KMS-11 (cell line): ENCODE results near the gene GPR21.
A peak's percentile ranks its signal among the peaks of the same experiment; 100 is the strongest.

Experiments used
- H2AFZ ChIP-seq: fragments of 200-600 bp; sonication (generic); 2 replicates; pipeline ENCODE4 v1.6.1; 2016; ENCODE audit warnings: antibody characterized with exemption, mixed run types, low read depth
- H3K27ac ChIP-seq: fragments of 200-600 bp; sonication (generic); 2 replicates; pipeline ENCODE4 v1.6.1; 2016; ENCODE audit warnings: mild to moderate bottlenecking, mixed run types
- H3K27me3 ChIP-seq: fragments of 200-600 bp; sonication (generic); 2 replicates; pipeline ENCODE4 v1.6.1; 2017; ENCODE audit warnings: mild to moderate bottlenecking, low read depth, mixed run types, moderate library complexity; ENCODE audit not compliant: insufficient read depth
- H3K36me3 ChIP-seq: fragments of 200-600 bp; sonication (generic); 2 replicates; pipeline ENCODE4 v1.6.1; 2017; ENCODE audit warnings: mild to moderate bottlenecking, mixed run types; ENCODE audit not compliant: insufficient read depth
- H3K4me1 ChIP-seq: fragments of 200-600 bp; sonication (generic); 2 replicates; pipeline ENCODE4 v1.6.1; 2016; ENCODE audit warnings: mild to moderate bottlenecking, low read depth, mixed run types; ENCODE audit not compliant: poor library complexity, severe bottlenecking
- H3K4me2 ChIP-seq: fragments of 200-600 bp; sonication (generic); 2 replicates; pipeline ENCODE4 v1.7.0; 2016; ENCODE audit warnings: mild to moderate bottlenecking, mixed run types
- H3K4me3 ChIP-seq: fragments of 200-600 bp; sonication (generic); IDR thresholded peaks from 2 replicates; pipeline ENCODE4 v1.6.1; 2017; ENCODE audit warnings: low read depth, low read length, mixed read lengths; ENCODE audit not compliant: insufficient read depth
- H3K79me2 ChIP-seq: fragments of 200-600 bp; sonication (generic); 2 replicates; pipeline ENCODE4 v1.6.1; 2016; ENCODE audit warnings: low read depth, mixed run types; ENCODE audit not compliant: insufficient read depth
- H3K9ac ChIP-seq: fragments of 200-600 bp; sonication (generic); 2 replicates; pipeline ENCODE4 v1.6.1; 2016; ENCODE audit warnings: mild to moderate bottlenecking, mixed run types
- H4K20me1 ChIP-seq: fragments of 200-600 bp; sonication (generic); 2 replicates; pipeline ENCODE4 v1.6.1; 2016; ENCODE audit warnings: mild to moderate bottlenecking, mixed run types; ENCODE audit not compliant: insufficient read depth
- CTCF ChIP-seq: fragments of 200-600 bp; sonication (generic); conservative IDR thresholded peaks from 2 replicates; pipeline ENCODE4 v1.6.1; 2017; ENCODE audit warnings: low read depth, mild to moderate bottlenecking, antibody characterized with exemption, low read length, moderate library complexity, mixed read lengths

Gene GPR21

GRCh38 chr9:122991370-122991830 lies 42.1 kb upstream of the GPR21 start:
- Histone ChIP-seq H3K36me3 (no peaks in the 10 kb centered on the region), H3K79me2 (no peaks in the 10 kb centered on the region), H3K27me3 (no peaks in the 10 kb centered on the region), H4K20me1 (no peaks in the 10 kb centered on the region; the same call in 1 of the 2 replicates), H3K4me1 (peaks cover 32% of the 10 kb centered on the region), H3K9ac (no peak overlapping the region), H2AFZ (no peak overlapping the region), H3K27ac (no peak overlapping the region), H3K4me2 (no peak overlapping the region), H3K4me3 (no peak overlapping the region)
- peak; percentile 65; the same call in 1 of the 2 replicates for TF ChIP-seq CTCF

GRCh38 chr9:122996586-122996985 lies 36.9 kb upstream of the GPR21 start:
- TF ChIP-seq CTCF = no peak
- no peak overlapping the region for H2AFZ ChIP-seq
- H3K36me3 ChIP-seq = 0 out of 2 replicates have a peak, but pooled peaks cover 2% of the 10 kb centered on the region

GRCh38 chr9:122998448-122998847 lies 35.0 kb upstream of the GPR21 start:
- no peaks in the 10 kb centered on the region for H3K79me2 ChIP-seq
- H3K9ac ChIP-seq = no peak overlapping the region
- H3K27me3 ChIP-seq = no peaks in the 10 kb centered on the region
- H3K4me2 ChIP-seq = no peak overlapping the region
- H3K4me1 ChIP-seq = no peaks in the 10 kb centered on the region
- H4K20me1 ChIP-seq = no peaks in the 10 kb centered on the region
- 0 out of 2 replicates have a peak, but pooled peaks cover 2% of the 10 kb centered on the region for H3K36me3 ChIP-seq
- H3K27ac ChIP-seq = no peak overlapping the region
- no peak for TF ChIP-seq CTCF
- H3K4me3 ChIP-seq = no peak overlapping the region
- H2AFZ ChIP-seq = no peak overlapping the region

More at GRCh38 chr9:122996586-122996985, 36.9 kb upstream of the GPR21 start:
- no peak overlapping the region for H3K9ac ChIP-seq
- no peak overlapping the region for H3K4me3 ChIP-seq
- no peak overlapping the region for H3K4me2 ChIP-seq
- H3K27ac ChIP-seq = no peak overlapping the region
- H4K20me1 ChIP-seq = no peaks in the 10 kb centered on the region; the same call in 1 of the 2 replicates
- H3K4me1 ChIP-seq = peaks cover 1% of the 10 kb centered on the region
- no peaks in the 10 kb centered on the region for H3K79me2 ChIP-seq
- no peaks in the 10 kb centered on the region for H3K27me3 ChIP-seq

GRCh38 chr9:123000371-123001068 lies 32.9 kb upstream of the GPR21 start:
- Histone ChIP-seq H2AFZ (no peak overlapping the region), H3K36me3 (0 out of 2 replicates have a peak, but pooled peaks cover 2% of the 10 kb centered on the region), H3K4me2 (no peak overlapping the region), H3K4me3 (no peak overlapping the region), H3K9ac (no peak overlapping the region), H3K79me2 (no peaks in the 10 kb centered on the region), H3K4me1 (no peaks in the 10 kb centered on the region), H3K27me3 (no peaks in the 10 kb centered on the region), H3K27ac (no peak overlapping the region), H4K20me1 (no peaks in the 10 kb centered on the region)
- no peak for TF ChIP-seq CTCF
